GM19455 (cell line): ENCODE data around the gene DNAJB6.

ENCODE experiments used
- ATAC-seq: cut with Tn5 transposase; IDR thresholded peaks from one replicate; pipeline ENCODE4 v1.9.1; 2021; ENCODE audit not compliant: unreplicated experiment

DNAJB6 gene

DNA sequence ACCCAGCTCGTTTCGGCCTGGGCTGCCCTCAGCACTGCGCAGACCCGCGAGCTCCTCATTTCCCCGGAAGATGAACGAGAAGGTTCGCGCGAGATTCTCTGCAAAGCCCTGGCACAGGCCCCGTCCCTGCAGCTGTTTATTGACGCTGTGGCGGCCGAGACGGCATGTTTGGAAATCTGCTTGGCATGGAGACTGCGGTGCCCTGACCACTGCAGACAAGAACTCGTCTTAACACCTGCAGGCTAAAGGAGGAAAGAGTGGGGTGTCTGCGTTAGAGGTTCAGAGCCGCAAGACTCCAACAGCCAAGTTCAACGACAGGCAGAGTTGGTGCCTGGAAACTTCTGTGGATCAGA lies 125.6 kb downstream of the DNAJB6 start:
- no peak for ATAC-seq

DNA sequence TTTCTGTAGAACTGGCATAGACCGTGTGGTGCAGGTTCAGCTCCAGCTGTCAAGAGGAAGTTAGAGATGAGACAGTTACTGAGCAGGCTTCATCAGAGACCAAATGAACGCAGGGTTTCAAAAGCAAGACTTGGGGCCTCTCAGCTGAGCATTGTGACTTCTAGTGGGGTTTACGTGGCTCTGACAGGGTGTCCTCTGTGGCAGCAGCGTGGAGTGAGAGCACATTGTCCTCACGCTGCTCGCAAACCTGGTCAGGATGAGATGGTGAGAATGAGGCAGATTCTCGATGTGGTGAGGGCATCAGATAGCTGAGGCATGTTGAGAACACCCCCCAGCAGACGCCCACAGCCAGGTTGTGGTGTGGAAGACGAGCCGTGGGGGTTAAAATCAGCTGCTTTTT lies 126.0 kb downstream of the DNAJB6 start:
- no peak for ATAC-seq

DNA sequence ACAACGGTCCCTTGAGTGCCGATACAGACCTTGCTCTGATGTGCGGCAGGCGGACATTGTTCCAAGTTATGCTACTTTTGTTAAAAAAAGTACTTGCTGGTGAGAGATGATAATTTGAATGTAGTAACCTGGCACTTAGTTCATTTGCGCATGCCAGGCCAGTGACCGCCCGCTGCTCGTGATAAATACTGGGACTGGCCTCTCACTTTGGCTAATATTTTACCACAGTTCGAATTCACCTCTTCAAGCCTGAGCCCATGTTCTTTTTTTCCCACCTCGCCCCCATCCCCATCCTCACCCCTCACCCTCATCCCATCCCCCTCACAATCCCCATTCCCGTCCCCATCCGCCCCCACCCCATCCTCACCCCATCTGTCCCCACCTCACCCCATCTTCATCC lies 126.4 kb downstream of the DNAJB6 start:
- no peak for ATAC-seq

DNA sequence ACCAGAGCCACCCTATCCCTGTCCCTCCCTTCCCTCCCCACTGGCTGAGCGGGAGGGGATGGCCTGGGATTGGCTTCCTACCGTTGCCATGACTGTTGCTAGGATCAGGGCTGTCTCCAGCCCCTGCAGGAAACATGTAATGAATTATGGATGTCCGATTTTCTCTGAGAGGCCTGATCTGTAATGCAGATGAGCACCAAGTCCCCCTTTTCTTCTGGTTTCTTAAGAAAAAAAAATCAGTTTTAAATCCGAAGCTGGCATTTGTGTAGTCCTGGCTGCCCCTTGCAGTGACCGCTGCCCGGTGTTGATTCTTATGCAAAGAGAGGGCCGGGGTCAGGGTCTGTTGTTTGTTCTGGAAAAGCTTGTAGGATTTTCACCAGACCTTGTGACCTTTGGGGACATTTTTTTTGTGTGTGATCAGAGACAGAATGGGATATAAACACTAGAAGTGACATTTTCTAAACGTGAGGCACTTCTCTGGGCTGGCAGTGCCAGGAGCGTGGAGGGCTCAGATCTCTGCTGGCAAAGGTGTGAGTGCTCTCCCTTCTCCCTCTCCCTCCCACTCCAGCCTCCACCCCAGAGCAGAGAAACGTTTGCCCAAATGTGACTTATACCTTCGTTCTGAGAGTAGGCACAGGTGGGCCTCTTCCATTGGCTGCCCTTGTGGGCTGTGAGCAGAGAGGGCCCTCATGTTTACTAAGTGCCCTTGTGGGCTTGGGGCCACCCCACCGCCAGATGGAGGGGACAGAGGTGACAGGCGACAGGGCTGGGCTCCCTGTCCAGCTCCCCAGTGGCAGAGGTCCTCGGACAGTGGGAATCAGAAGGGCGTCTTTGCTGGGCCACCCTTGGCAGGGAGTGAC lies 127.5 kb downstream of the DNAJB6 start:
- no peak for ATAC-seq

DNA sequence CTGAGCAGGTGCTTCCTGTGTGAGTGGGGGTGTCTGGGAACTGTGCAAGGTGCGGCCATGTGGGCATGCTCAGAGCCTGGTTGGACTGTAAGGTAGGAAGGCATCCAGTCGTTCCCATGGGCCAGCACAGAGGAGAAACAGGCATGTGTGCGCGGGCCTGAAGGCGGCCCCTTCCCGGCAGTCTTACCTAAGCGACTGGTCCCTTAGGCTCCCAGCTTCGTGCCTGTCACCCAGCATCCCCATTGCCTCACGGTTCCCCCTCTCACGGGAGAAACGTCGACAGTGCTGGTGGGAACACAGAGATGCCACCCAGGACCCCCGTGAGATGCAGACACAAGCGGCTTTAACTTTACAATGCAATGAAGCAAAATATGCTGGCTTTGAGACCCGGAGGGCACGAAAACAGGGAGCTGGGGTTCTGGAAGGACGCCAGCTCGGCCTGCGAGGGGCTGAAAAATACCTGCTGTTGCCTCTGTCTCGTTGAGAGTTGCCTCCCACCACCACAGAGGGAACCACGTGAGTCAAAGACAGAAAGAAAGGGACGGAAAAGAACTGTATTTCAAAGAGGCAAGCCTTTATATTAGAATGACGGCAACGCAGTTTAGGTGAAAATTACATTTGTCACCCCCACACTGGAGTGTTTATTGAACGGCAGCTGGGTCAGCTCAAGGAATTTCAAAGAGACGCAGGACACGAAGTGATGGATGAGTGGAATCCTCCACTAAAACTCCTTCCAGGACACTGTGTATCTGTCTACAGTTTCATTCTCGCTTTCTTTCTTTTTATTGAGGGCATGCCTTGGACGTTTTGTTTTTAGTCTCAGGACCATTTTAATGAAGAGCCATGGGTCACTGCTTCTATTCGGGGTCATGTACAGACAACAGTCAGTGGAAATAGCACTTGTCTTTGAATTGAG lies 128.4 kb downstream of the DNAJB6 start:
- ATAC-seq, result no peak

DNA sequence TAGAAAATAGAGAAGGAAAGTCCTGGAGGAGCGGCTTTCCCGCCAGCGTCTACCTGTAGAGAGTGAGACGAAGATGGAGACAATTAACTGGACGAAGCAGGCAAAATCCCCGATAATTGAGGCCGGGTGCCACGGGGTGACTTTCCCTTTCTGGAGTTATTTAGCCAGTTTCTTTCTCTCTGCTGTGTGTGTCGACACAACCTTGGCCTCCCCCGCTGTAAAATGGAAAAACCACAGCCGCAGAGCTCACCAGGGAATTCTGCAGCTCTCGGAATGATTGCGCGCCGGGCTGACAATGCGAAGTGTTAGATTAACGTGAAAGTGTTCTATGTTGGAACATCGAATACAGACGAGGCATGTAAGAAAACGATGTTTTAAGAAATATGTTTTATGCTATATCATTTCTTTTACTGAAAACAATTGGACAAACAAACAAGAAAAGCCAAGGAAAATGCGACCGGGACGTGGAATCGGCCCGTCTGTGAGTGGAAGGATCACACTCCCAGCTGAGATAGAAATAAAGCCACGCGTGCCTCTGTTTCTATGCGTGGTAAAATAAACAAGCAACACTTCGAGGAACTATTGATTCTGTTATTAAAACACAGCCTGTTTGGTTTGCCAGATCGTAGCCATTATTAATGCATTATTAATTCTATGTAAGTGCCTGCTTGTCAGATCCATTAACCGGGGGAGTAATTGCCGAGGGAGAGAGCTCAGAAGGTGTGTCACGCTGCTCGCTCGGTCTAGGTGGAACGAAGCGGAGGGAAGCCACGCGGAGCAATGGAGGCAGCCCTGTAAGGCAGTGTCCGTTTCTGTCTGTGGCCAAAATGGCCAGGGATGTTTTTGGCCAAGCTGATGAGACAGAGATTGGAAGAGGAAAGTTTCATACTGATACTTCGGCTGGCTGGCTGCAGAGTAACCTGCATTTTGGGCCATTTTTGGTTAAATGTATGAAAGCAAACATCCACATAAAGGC lies 129.4 kb downstream of the DNAJB6 start:
- no peak for ATAC-seq

DNA sequence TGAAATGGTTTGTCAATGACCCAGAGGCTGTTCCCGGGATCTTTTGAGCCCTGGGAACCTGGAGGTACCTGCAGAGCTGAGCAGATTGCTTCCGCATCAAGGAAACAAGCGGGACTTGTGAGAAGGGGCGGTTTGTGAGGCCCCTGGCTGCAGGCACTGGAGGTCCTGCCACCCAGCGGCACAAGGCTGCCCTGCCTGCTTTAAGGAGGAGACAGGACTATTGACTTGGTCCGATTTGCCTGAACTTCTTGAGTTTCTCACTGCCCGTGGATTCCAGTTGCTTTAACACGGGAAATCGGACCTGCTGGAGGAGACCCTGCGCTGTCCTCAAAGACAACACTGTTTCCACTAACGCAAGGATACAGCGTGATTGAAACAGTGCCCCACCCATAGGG lies 130.1 kb downstream of the DNAJB6 start:
- ATAC-seq, result no peak
